Memory B cell (primary cell): ENCODE measurements around the gene GIMAP5.

ENCODE experiments used
- ATAC-seq: fragments of 150-1000 bp; cut with Tn5 transposase; 2 replicates; pipeline ENCODE4 v1.10.0; 2021; ENCODE audit warnings: low read depth, mild to moderate bottlenecking, moderate library complexity
- DNase-seq, 2 donors: peaks; one replicate each; pipeline ENCODE4 v3.0.0; 2022; ENCODE audit warnings: low spot score in 2 of 2
- H3K27ac Mint-ChIP-seq: one replicate; pipeline ENCODE4 v1.8.0; 2022; ENCODE audit warnings: mild to moderate bottlenecking, moderate library complexity, mixed read lengths
- H3K27me3 Mint-ChIP-seq: one replicate; pipeline ENCODE4 v1.8.0; 2022; ENCODE audit warnings: mixed read lengths
- H3K36me3 Mint-ChIP-seq: one replicate; pipeline ENCODE4 v1.8.0; 2022; ENCODE audit warnings: mild to moderate bottlenecking, mixed read lengths
- H3K4me1 Mint-ChIP-seq: one replicate; pipeline ENCODE4 v1.8.0; 2022; ENCODE audit warnings: mixed read lengths
- H3K4me3 Mint-ChIP-seq: one replicate; pipeline ENCODE4 v1.8.0; 2022; ENCODE audit warnings: mild to moderate bottlenecking, moderate library complexity, mixed read lengths
- H3K9me3 Mint-ChIP-seq: one replicate; pipeline ENCODE4 v1.8.0; 2022; ENCODE audit warnings: mixed read lengths

The GIMAP5 gene

DNA sequence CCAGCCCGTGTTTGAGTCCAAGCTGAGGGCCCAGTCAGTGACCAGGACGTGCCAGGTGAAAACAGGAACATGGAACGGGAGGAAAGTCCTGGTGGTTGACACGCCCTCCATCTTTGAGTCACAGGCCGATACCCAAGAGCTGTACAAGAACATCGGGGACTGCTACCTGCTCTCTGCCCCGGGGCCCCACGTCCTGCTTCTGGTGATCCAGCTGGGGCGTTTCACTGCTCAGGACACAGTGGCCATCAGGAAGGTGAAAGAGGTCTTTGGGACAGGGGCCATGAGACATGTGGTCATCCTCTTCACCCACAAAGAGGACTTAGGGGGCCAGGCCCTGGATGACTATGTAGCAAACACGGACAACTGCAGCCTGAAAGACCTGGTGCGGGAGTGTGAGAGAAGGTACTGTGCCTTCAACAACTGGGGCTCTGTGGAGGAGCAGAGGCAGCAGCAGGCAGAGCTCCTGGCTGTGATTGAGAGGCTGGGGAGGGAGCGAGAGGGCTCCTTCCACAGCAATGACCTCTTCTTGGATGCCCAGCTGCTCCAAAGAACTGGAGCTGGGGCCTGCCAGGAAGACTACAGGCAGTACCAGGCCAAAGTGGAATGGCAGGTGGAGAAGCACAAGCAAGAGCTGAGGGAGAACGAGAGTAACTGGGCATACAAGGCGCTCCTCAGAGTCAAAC lies 5.2 kb downstream of the GIMAP5 start:
- Mint-ChIP-seq H3K36me3 (peaks cover 4% of the 10 kb centered on the region), H3K27ac (no peak overlapping the region), H3K4me3 (no peak overlapping the region), H3K9me3 (peaks cover 4% of the 10 kb centered on the region), H3K4me1 (peaks cover 3% of the 10 kb centered on the region), H3K27me3 (peaks cover 29% of the 10 kb centered on the region)
- ATAC-seq: no peak
- no peak for DNase-seq

DNA sequence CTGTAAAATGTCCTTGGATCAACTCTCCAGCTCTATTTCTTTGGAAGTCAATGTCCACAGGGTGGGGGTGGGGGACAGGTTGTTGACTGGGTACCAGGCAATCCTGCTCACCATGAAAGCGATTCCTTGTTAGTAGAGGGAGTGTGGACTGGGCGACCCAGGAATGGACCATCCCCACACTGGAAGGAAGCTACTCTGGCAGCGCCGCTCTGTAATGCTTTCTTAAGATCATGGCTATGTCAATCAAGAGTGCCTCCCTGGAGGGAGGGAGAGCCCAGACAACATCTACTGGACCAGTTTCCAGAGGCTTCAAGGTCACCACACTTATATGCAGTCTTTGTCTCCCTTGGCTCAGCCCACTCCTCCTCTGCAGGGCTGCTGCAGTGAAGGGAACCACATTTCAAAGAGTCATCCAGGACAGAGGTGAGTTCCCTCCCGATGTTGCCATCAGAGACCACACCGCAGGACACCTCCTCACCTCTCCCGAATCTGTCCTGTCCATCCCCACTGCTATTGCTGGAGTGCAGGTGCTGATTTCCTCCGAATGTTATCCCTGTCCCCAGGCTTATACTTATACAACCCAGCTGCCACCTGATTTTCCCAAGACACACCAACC lies 6.9 kb downstream of the GIMAP5 start:
- Mint-ChIP-seq H3K4me1 (no peaks in the 10 kb centered on the region), H3K9me3 (peaks cover 4% of the 10 kb centered on the region), H3K36me3 (peaks cover 4% of the 10 kb centered on the region), H3K27ac (no peak overlapping the region), H3K4me3 (no peak overlapping the region), H3K27me3 (peaks cover 23% of the 10 kb centered on the region)
- DNase-seq (no peak), ATAC-seq (no peak)

DNA sequence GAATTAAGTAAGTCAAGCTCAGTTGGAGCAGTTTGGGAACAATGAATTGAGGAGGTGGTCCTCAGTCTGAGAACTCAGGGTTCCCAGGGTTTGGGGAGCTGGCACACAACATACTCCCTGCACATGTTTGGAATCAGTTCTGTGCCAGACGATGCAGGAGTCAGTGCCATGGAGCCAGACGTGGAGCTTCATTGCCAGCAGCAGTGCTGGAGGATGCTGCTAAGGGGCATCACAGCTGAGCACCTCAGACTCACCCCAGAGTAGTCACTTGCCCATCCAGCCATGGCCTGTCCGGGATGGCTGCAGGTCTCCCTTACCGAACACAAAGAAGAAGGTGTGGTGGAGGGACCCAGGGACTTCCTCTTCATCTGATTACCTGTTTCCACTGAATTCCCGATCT lies 7.9 kb downstream of the GIMAP5 start:
- Mint-ChIP-seq H3K9me3 (peaks cover 3% of the 10 kb centered on the region), H3K4me1 (no peaks in the 10 kb centered on the region), H3K4me3 (no peak overlapping the region), H3K36me3 (peaks cover 2% of the 10 kb centered on the region), H3K27ac (no peak overlapping the region), H3K27me3 (peaks cover 22% of the 10 kb centered on the region)
- ATAC-seq (no peak), DNase-seq (no peak)

DNA sequence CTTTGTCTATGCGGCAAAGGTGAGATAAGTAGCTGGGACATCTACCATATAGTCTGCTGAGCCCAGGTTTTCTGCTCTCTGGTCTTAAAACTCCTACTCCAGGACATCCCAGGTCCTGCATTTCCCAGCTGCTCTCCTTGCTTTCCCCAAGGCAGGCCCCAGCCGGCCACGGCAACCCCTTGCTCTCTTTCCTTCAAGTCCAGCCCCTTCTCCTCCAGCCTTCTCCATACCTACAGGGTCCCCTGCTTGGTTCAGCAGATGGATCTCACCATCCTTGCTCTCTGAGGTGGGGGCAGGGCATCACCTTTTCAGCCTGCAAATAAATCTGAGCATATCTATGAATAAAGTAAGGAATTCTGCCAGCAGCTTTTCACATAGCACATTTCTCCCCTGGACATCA lies 8.7 kb downstream of the GIMAP5 start:
- Mint-ChIP-seq H3K27me3 (peaks cover 17% of the 10 kb centered on the region), H3K36me3 (peaks cover 2% of the 10 kb centered on the region), H3K27ac (no peak overlapping the region), H3K4me3 (no peak overlapping the region), H3K9me3 (no peaks in the 10 kb centered on the region), H3K4me1 (no peaks in the 10 kb centered on the region)
- no peak for DNase-seq
- ATAC-seq: no peak

DNA sequence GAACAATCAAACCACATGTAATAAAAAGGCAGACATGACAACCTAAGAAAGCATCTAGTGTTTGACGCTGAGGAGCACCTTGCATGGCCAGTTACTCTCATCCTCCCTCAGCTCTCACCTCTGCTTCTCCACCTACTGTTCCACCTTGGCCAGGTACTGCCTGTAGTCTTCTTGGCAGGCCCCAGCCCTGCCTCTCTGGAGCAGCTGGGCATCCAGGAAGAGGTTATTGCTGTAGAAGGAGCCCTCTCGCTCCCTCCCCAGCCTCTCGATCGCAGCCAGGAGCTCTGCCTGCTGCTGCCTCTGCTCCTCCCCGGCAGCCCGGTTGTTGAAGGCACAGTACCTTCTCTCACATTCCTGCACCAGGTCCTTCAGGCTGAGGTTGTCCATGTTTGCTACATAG lies 9.7 kb downstream of the GIMAP5 start:
- Mint-ChIP-seq H3K36me3 (peaks cover 2% of the 10 kb centered on the region), H3K4me1 (no peaks in the 10 kb centered on the region), H3K27me3 (peaks cover 17% of the 10 kb centered on the region), H3K4me3 (no peak overlapping the region), H3K9me3 (no peaks in the 10 kb centered on the region), H3K27ac (no peak overlapping the region)
- ATAC-seq (no peak), DNase-seq (no peak)

DNA sequence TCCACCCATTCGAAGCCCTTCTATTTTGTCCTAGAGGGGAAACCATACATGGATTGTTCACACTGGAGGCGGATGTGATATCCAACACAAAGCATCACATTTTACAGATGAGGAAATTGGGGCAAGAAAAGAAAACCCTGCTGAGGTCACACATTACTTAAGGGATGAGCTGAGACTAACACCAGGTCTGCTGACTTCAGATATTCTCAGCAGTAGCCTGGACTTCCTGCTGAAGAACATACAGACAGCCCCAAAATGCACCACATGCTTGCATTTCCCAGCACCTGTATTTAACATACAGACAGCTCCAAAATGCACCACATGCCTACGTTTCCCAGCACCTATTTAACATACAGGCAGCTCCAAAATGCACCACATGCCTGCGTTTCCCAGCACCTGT lies 11.2 kb downstream of the GIMAP5 start:
- Mint-ChIP-seq H3K27me3 (peaks cover 10% of the 10 kb centered on the region), H3K27ac (no peak overlapping the region), H3K4me3 (no peak overlapping the region), H3K4me1 (peaks cover 3% of the 10 kb centered on the region), H3K36me3 (peaks cover 2% of the 10 kb centered on the region), H3K9me3 (no peaks in the 10 kb centered on the region)
- ATAC-seq (no peak), DNase-seq (no peak)

DNA sequence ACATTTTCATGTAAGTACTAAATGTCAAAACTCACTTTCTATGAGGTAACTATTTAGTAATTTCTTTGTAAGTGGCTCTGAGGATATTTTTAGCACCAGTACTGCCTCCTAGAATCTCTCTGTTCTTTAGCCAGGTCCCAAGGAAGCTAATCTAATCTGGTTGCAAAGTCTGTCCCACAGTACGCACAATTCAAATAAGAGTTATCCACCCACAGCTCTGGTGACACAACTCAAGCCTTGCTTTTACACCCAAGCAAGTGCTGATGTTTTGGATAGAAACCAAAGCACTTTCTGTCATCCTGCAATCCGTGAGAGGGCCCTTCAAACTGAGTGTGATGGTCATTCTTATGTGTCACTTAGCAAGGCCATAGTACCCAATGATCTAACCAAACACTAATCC lies 14.5 kb downstream of the GIMAP5 start:
- Mint-ChIP-seq H3K4me1 (peaks cover 9% of the 10 kb centered on the region), H3K9me3 (no peaks in the 10 kb centered on the region), H3K27ac (no peak overlapping the region), H3K4me3 (no peak overlapping the region), H3K36me3 (no peaks in the 10 kb centered on the region), H3K27me3 (peaks cover 2% of the 10 kb centered on the region)
- no peak for DNase-seq
- ATAC-seq: no peak

DNA sequence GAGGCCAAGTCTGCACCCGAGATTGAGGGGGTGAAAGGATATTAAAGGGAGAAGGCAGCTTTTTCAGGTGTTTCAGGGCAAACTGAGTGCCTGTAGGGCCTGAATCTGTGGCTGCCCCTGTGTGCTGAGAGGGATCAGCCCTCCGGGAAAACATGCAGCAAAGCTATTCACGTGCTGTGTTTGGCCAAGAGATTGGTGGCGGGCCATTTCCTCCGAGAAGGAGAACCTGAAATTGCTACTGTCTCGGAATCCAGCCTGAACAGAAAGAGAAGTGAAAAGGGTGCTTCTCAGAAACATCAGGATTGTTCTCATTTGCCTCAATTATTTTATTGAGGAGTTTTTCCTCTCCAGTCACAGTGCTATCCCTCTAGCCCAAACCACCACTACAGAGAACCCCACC lies 16.0 kb downstream of the GIMAP5 start:
- no peak for ATAC-seq
- no peaks in the 10 kb centered on the region for H3K9me3 Mint-ChIP-seq
- no peaks in the 10 kb centered on the region for H3K36me3 Mint-ChIP-seq
- no peak for DNase-seq
- H3K27me3 Mint-ChIP-seq: peaks cover 4% of the 10 kb centered on the region
- no peak overlapping the region for H3K27ac Mint-ChIP-seq
- no peak overlapping the region for H3K4me3 Mint-ChIP-seq
- peaks cover 9% of the 10 kb centered on the region for H3K4me1 Mint-ChIP-seq

DNA sequence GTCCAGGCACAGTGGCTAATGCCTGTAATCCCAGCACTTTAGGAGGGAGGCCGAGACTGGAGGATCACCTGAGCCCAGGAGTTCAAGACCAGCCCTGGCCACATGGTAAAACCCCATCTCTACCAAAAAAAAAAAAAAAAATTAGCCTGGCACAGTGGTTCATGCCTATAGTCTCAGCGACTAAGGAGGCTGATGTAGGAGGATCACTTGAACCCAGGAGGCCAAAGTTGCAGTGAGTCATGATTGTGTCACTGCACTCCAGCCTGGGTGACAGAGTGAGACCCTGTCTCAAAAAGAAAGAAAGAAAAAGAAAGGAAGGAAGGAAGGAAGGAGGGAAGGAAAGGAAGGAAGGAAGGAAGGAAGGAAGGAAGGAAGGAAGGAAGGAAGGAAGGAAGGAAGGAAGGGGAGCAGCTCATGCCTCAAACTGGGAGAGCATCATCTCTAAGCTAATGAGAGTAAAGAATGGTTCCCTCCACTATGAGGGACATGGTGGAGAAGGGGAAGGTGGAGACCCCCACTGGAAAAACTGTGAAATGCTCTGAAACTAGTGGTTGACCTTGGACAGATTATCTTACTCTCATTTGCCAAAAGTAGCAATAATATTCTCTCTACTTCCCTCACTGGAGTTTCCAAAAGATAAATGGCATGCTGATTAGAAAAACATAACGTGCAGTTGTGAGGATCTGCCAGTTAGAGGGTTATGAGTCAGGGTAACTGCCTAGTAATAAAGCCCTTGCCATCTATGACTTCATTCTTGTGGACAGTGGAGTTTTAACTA lies 16.8 kb downstream of the GIMAP5 start:
- Mint-ChIP-seq H3K27me3 (peaks cover 4% of the 10 kb centered on the region), H3K9me3 (no peaks in the 10 kb centered on the region), H3K27ac (no peak overlapping the region), H3K4me1 (peaks cover 9% of the 10 kb centered on the region), H3K36me3 (no peaks in the 10 kb centered on the region), H3K4me3 (no peak overlapping the region)
- ATAC-seq (peak; percentile 35), DNase-seq (no peak)

DNA sequence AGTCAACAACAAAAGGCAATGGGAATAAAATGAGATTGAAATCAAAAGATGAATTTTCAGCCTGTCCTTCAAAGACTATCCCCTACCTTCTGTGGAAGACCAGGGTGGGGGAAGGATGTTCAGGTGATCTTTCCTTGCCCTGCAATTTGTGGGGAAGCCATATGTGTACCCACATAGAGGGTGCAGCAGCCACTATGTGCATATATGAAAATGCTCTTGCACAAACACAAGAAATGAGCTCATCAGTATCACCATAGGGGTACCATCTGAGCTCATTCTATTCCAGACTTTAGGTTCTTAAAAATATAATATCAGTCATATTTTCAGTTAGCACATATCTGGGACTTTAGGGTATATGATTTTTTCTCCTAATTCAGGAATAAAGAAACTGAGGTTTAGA lies 17.7 kb downstream of the GIMAP5 start:
- Mint-ChIP-seq H3K36me3 (no peaks in the 10 kb centered on the region), H3K27me3 (peaks cover 3% of the 10 kb centered on the region), H3K4me1 (peaks cover 9% of the 10 kb centered on the region), H3K27ac (no peak overlapping the region), H3K4me3 (no peak overlapping the region), H3K9me3 (no peaks in the 10 kb centered on the region)
- no peak for ATAC-seq
- DNase-seq: no peak

DNA sequence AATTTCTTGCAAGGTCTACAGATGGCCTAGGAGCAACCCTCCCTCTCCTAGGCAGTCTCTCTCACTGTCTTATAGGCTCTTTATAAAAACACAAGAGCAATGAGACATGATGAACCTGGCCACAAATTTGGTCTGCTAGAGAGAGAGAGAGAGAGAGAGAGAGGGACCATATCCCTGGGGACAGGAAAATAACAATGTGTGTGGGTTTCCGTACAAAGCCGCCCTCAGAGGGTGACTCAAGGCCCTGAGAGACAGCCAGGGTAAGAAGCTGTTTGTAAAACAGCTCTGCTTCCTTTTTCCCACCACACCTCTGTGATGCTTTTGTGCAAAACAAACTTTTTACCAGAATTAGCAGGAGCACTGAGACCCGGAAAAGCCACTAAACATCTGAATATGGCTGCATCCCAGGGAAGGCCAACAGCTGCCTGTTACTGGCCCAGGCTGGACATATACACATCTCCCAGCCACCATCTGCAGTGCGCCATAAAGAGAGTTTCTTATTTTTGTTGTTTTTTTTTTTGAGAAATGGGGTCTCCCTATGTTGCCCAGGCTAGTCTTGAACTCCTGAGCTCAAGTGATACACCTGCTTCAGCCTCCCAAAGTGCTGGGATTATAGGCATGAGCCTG lies 18.4 kb downstream of the GIMAP5 start:
- no peak for DNase-seq
- peak; percentile 64 for ATAC-seq
- peaks cover 9% of the 10 kb centered on the region for H3K4me1 Mint-ChIP-seq
- no peaks in the 10 kb centered on the region for H3K9me3 Mint-ChIP-seq
- H3K4me3 Mint-ChIP-seq: no peak overlapping the region
- peaks cover 3% of the 10 kb centered on the region for H3K27me3 Mint-ChIP-seq
- H3K36me3 Mint-ChIP-seq: no peaks in the 10 kb centered on the region
- H3K27ac Mint-ChIP-seq: no peak overlapping the region

DNA sequence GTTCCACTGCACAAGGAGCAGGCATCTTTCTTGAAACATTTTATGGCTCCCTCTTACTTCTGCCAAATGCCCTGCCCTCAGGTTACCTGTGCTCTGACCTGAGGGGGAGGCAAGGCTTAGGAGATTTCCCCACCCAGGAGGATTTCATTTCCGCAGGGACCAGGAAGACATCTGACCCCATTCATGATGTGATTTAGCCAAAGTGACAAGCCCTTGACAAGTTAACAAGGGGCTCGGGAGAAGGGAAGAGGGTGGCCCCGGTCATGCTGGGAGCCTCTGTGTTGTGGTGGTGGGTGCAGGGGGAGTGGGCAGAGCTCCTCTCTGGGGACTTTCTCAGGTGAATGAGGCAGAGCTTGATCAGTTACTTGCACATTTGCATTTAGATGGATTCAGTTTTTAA lies 18.9 kb downstream of the GIMAP5 start:
- Mint-ChIP-seq H3K36me3 (no peaks in the 10 kb centered on the region), H3K27me3 (peaks cover 3% of the 10 kb centered on the region), H3K9me3 (no peaks in the 10 kb centered on the region), H3K4me3 (no peak overlapping the region), H3K27ac (no peak overlapping the region), H3K4me1 (peaks cover 9% of the 10 kb centered on the region)
- DNase-seq (no peak), ATAC-seq (no peak)

DNA sequence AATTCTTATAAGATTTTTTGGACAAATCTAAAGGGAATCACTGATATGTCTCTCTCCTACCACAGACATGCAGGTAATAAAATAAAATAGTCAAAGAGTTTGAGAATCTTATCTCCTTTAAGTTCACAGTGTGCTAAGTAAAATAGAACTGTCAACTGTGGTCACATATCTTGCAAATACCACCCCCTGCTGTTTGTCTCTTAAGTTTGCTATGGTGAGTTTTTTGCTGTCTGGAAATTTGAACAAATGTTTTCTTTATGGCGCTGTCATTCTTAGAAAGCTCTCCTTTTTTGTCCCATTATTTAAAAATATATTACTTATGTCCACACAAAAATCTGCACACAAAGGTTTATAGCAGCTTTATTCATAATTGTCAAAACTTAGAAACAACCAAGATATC lies 19.6 kb downstream of the GIMAP5 start:
- H3K9me3 Mint-ChIP-seq: no peaks in the 10 kb centered on the region
- no peaks in the 10 kb centered on the region for H3K36me3 Mint-ChIP-seq
- H3K27me3 Mint-ChIP-seq: peaks cover 3% of the 10 kb centered on the region
- DNase-seq (no peak), ATAC-seq (no peak)
- no peak overlapping the region for H3K27ac Mint-ChIP-seq
- peaks cover 9% of the 10 kb centered on the region for H3K4me1 Mint-ChIP-seq
- no peak overlapping the region for H3K4me3 Mint-ChIP-seq

DNA sequence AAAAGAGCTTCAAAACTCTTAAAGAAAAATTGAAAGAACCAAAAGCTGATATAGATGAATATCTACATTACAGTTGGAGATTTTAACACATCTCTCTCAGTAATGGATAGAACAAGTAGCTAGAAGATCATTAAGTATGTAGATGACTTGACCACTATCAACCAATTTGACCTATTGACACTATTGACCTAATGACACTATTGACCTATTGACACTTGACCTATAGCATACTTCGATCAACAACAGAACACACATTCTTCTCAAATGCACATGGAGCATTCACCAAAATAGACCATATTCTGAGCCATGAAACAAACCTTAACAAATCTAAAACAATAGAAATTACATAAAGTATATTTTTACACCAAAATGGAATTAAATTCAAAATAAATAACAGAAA lies 22.3 kb downstream of the GIMAP5 start:
- no peaks in the 10 kb centered on the region for H3K36me3 Mint-ChIP-seq
- no peak overlapping the region for H3K27ac Mint-ChIP-seq
- no peak overlapping the region for H3K4me3 Mint-ChIP-seq
- H3K9me3 Mint-ChIP-seq: peaks cover 1% of the 10 kb centered on the region
- peaks cover 6% of the 10 kb centered on the region for H3K4me1 Mint-ChIP-seq
- ATAC-seq (no peak), DNase-seq (no peak)
- H3K27me3 Mint-ChIP-seq: peaks cover 3% of the 10 kb centered on the region
